ENCODE data around the gene CMPK2.
"Not testable (repeated sequence)": the region's sequence is repeated elsewhere in the genome, so short reads cannot be mapped to it uniquely, and the experiment has no call there.

CMPK2 gene

DNA sequence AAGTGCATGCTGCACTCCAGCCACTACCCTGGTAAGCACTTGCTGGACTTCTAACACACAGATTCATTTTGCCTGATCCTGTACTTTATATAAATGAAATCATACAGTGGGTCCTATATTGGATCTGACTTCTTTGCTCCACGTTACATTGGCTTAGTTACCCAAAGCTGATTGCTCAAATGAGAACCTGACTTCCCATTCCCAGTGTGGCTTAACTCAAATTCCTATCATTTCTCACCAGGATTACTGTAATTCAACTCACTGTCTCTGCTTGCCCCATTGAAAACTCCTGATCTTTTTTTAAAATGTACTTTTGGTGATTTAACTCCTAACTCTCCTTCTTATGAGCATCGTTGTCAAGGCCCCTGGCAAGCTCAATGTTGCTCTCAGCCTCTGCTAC lies 13.3 kb upstream of the CMPK2 start:
- DNase-seq = no peak

DNA sequence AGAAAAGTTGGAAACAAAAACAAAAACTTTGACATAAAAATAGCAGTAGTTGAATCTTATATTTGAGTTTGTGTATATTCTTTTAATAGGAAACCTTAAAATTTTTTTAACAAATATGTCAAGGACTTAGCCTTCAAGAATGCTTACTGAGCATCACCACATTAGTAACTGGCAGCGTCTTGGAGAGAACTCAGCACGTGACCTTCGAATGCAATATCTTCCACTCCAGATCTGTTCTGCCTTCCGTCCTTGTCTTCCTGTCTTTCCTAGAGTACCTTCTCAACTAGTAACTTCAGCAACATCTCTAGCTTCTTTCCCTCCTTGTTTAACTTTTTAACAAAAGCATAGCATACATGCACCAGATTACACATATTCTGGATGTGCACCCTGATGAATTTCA lies 12.8 kb upstream of the CMPK2 start:
- DNase-seq = no peak

DNA sequence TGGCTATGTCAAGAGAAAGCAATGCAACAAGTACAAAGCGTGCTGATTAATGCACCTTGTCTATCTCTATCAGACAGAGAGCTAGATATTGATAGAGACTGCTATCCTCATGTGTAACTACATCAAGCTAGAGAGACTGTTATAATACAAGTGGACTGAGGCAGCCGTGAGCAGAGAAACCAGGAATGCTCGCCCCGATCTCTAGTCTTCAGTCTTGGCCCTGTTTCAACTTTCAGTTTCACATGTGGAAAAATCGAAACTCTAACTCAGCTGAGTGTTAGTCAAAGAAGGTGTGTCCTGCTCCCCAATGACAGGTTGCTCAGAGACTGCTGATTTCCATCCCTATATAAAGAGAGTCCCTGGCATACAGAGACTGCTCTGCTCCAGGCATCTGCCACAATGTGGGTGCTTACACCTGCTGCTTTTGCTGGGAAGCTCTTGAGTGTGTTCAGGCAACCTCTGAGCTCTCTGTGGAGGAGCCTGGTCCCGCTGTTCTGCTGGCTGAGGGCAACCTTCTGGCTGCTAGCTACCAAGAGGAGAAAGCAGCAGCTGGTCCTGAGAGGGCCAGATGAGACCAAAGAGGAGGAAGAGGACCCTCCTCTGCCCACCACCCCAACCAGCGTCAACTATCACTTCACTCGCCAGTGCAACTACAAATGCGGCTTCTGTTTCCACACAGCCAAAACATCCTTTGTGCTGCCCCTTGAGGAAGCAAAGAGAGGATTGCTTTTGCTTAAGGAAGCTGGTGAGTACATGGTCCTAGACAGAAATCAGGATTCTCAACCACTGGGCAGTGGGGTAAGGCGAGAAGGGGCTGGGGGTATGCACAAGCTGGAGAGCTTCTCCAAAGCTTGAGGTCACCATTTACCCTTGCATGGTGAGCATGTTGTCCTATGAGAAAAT lies 11.9 kb upstream of the CMPK2 start, which contains the start of gene RSAD2:
TSS of gene RSAD2 (plus strand) at position 376 of the 903 bp plus-strand sequence. CDS start at position 400, 24 bp downstream.
- no peak for DNase-seq

- no peak for DNase-seq
These were observed 10.6 kb upstream of the CMPK2 start for GRCh38 chr2:6876309-6876708.

DNA sequence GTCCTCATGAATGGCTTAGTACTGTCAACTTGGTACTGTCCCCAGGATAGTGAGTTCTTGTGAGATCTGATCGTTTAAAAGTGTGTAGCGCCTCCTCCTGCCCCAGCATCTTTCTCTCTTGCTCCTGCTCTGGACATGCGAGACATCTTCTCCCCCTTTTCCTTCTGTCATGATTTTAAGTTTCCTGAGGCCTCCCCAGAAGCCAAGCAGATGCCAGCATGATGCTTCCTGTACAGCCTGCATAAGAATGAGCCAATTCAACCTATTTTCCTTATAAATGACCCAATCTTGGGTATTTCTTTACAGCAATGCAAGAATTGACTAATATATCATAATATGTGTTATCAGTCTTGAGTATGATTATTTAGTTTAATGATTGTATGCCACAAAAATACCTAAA lies 8.3 kb upstream of the CMPK2 start:
- no peak for DNase-seq

DNA sequence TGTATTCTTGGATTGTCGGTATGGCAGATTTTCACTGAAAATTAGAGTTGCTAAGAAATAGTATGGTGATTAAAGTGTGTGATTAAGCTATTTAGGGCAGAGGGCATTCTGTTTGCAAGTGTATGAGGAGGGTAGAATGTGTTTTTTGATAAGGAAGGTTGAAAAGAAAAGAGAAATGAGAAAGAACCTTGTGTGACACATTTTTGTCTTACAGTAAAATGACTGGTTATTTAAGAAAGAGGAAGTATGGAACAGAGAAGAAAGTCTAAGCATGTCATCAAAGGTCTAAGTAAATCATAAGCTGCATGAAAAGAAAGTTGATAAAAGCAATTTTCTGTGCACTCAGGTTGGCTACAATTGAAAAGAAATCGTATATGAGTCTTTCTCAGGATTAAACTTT lies 6.7 kb upstream of the CMPK2 start:
- DNase-seq = no peak

DNA sequence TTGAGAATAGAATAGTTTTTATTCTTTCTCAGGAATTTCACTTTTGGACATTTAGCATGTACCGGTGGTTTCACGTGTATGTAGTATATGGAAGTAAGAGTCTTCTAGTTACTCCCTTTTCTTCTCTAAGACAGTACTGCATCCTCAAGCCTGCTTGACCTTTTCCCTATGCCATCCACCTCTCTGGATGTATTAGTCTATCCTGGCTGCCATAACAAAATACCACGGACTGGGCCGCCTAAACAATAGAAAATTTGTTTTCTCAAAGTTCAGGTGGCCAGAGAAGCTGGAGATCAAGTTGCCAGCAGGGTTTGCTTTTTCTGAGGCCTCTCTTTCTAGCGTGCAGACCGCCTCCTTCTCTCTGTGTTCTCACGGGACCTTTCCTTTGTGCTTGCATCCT lies 1.3 kb upstream of the CMPK2 start:
- no peak for DNase-seq

DNA sequence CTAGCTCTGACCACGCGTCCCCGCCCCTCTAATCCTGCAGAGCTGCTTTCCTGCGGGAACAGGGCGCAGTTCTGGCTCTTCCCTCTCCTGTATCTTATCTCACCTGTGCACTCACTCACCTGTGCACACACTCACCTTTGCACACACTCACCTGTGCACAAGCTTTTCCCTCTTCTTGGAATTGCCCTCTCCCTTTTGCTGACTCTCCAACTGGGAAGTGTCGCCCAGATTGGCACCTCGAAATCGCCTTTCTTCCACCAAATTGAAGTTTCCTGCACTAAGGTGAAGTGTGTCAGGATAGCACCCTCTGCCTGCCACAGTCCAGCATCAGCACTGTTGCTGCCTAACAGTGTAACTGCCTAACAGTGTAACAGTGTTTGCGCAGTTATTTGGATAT lies 566 bp upstream of the CMPK2 start:
- DNase-seq = no peak

- DNase-seq = no peak
These were observed 773 bp downstream of the CMPK2 start for GRCh38 chr2:6864923-6865345.

GRCh38 chr2:6864231-6864754 lies 1.4 kb downstream of the CMPK2 start:
- no peak for DNase-seq

GRCh38 chr2:6863792-6864191 lies 1.9 kb downstream of the CMPK2 start:
- no peak for DNase-seq

DNA sequence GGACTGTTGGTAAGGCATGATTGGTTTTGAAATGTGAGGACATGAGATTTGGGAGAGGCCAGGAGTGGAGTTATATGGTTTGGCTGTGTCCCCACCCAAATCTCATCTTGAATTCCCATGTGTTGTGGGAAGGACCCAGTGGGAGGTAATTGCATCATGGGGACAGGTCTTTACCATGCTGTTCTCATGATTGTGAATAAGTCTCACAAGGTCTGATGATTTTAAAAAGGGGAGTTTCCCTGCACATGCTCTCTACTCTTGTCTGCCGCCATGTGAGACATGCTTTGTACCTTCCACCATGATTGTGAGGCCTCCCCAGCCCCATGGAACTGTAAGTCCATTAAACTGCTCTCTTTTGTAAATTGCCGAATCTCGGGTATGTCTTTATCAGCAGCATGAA lies 5.4 kb downstream of the CMPK2 start:
- no peak for DNase-seq

GRCh38 chr2:6858466-6859027 lies 7.2 kb downstream of the CMPK2 start:
- DNase-seq = not testable (repeated sequence)

DNA sequence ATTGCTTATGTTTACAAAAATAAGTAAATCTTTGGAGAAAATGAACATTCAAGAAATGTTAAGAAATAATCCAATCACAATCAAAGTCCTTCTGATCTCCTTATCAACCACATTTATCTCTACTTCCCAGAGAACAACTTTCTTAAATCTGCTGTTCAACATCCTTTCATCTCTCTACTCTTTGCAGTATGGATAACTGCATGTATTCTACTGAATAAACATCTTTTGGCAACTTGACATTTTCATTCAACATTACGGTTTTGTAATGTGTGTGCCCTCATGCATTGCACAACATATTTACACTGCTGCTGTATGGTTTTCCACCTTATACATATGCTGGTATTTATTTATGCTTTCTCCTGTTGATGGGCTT lies 9.2 kb downstream of the CMPK2 start:
- no peak for DNase-seq

- no peak for DNase-seq
These were observed 9.7 kb downstream of the CMPK2 start for GRCh38 chr2:6855860-6856547.

DNA sequence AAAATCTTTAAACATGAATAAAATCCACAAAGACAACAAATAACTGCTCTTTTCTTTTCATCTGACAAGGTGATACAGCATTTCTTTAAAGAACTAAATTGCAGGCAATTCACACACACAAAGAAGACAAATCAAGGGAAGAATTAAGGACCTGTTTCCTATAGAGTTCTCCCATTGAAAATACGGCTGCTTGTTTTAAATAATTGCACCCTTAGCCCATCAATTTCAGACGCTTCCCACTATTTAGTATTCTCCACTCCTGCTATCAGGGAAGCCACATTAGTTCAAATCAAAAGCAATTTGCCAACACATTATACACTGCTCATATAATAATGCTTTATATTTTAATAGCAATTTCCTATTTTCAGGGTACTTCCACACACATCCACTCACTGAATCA lies 11.3 kb downstream of the CMPK2 start:
- DNase-seq = no peak

DNA sequence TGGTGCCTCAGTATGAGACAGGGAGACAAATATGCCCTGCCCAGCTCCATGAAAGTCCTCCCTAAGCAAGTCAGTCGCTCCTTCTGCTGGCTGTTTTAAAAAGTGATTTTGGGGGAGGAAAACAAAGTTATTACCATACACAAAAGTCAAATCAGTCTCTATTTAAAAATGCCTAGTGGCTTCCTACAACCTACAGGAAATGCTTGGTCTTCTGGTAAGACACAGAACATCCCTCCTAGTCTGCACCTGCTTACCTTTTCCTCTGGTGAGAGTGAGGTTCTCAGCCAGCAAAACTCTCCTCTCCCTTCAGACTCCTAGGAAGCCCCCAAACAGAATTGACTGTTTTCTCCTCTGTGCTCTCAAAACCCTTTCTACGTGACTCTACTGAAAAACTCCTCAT lies 13.5 kb downstream of the CMPK2 start:
- no peak for DNase-seq

DNA sequence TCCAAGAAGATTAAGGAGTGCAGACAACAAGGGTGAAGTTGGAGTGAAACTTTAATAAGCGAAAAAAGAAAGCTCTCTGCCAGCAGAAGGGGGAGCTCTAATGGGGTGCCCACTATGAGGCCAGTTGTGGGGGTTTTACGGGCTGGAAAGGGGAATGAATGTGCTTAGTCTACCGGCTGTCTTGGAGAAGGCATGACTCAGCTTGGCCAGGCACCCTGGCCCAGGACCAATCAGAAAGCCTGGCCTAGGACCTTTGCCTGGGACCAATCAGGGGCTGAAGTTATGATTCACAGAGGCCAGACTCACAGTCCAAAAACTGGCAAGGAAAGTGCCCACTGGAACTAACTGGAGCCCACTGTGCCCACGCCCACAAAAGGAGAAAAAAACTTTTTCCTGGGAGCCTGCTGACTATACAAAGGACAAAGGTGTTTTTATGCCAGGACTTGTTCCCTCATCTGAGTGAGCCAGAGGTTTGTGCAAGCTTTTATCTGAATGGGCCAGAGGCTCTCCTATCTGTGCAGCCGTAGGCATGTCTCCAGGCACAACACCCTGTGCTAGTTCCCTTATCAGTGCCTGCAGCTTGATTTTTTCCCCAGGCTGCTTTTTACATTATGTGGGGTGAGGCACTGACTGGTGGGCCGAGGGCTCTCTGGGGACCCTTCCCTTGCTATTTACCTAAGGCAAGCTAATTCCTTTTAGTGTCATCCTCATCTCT lies 18.6 kb downstream of the CMPK2 start:
- no peak for DNase-seq

DNA sequence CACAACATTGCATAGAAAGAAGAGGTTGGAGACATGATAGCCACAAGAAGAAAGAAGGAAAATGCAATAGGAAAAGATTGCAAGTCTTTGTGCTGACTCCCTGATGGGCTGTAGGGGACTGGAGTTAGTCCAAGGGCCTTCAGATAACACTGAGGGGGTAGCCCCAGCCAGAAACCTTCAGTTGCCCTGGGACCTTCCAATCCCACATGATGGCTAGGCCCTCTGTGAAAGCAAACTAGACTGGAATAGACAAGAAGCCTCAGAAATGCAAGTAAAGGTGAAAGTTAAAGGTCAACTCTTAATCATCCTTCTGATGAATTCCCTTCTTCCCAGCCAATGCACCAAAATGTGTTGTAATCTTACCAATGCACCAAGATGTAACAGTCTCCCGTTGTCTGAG lies 19.2 kb downstream of the CMPK2 start:
- no peak for DNase-seq

DNA sequence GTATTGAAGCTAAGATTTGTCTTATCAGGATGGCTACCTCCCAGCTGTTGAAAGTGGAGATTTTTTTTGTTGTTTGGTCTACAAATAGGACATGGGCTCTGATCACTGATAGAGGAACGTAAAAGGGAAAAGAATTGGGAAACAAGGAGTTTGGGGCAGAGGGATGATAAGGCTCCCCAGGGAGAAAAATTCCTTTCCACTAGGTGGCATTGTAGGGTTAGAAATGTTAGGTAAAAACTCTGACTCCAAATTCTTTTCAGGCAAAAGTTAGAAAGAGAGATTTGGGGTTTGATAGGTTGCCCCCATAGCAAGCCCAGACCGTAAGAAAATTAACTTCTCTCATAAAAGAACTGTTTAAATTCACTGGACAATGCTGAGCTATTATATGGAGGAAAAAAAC lies 19.8 kb downstream of the CMPK2 start:
- no peak for DNase-seq

- DNase-seq = no peak
These were observed 20.4 kb downstream of the CMPK2 start for GRCh38 chr2:6845312-6845711.

- DNase-seq = no peak
These were observed 24.0 kb downstream of the CMPK2 start for GRCh38 chr2:6841537-6842287.

All from T1000 (cell line).